Keratinocyte (primary cell): ENCODE data around the gene PLA2G4D. TPM values are rescaled to one million over a fixed set of nuclear protein-coding genes. Genes with fewer than 3 reads are reported as not detected.

ENCODE experiments used
- DNase-seq: peaks from one replicate; pipeline ENCODE4 v3.0.0-alpha.2; 2011; ENCODE audit warnings: low read depth, missing footprints, low spot score
- FAIRE-seq: peaks from 2 replicates; lab custom pipeline; 2011; peaks lifted over from hg19 to GRCh38; lab: Jason Lieb, UNC
- H2AFZ ChIP-seq: 2 replicates; pipeline ENCODE4 v1.6.0; 2012; ENCODE audit warnings: low read length, control low read depth, inconsistent platforms; ENCODE audit not compliant: control insufficient read depth
- H3K27ac ChIP-seq: 2 replicates; pipeline ENCODE4 v1.5.1; 2011; ENCODE audit warnings: low read length; ENCODE audit not compliant: control insufficient read depth, insufficient read depth
- H3K27me3 ChIP-seq: 3 replicates; pipeline ENCODE4 v1.6.0; 2011; ENCODE audit warnings: low read length; ENCODE audit not compliant: control insufficient read depth, insufficient read depth; ENCODE audit errors: extremely low read depth
- H3K36me3 ChIP-seq, 2 experiments: 2 replicates in 1 of 2; 3 replicates in 1 of 2; pipeline ENCODE4 v1.5.1; 2011; ENCODE audit warnings: low read length in 2 of 2, mild to moderate bottlenecking in 1 of 2; ENCODE audit not compliant: control insufficient read depth in 2 of 2, insufficient read depth in 2 of 2; ENCODE audit errors: extremely low read depth in 1 of 2
- H3K4me1 ChIP-seq: 3 replicates; pipeline ENCODE4 v1.5.1; 2011; ENCODE audit warnings: low read length; ENCODE audit not compliant: control insufficient read depth, insufficient read depth; ENCODE audit errors: extremely low read depth
- H3K4me2 ChIP-seq: 3 replicates; pipeline ENCODE4 v1.6.0; 2011; ENCODE audit warnings: low read depth, low read length; ENCODE audit not compliant: control insufficient read depth, insufficient read depth; ENCODE audit errors: extremely low read depth
- H3K4me3 ChIP-seq, 3 experiments: fragments of 200-600 bp in 1 of 3; sonication (generic) in 1 of 3; 2 replicates in 2 of 3; 3 replicates in 1 of 3; pipeline ENCODE4 v1.5.1; 2011 to 2016; ENCODE audit warnings: low read length in 3 of 3, mild to moderate bottlenecking in 3 of 3, control low read depth in 2 of 3, inconsistent platforms in 1 of 3, low read depth in 1 of 3, mixed read lengths in 1 of 3, mixed run types in 1 of 3, moderate library complexity in 1 of 3; ENCODE audit not compliant: control insufficient read depth in 2 of 3, insufficient read depth in 2 of 3; ENCODE audit errors: extremely low read depth in 1 of 3
- H3K79me2 ChIP-seq: 2 replicates; pipeline ENCODE4 v1.6.0; 2012; ENCODE audit warnings: low read length; ENCODE audit not compliant: control insufficient read depth, insufficient read depth
- H3K9ac ChIP-seq: 3 replicates; pipeline ENCODE4 v1.6.0; 2011; ENCODE audit warnings: low read length; ENCODE audit not compliant: control insufficient read depth, insufficient read depth; ENCODE audit errors: extremely low read depth
- H3K9me1 ChIP-seq: 3 replicates; pipeline ENCODE4 v1.6.0; 2011; ENCODE audit warnings: low read length; ENCODE audit not compliant: control insufficient read depth, insufficient read depth; ENCODE audit errors: extremely low read depth
- H3K9me3 ChIP-seq: 2 replicates; pipeline ENCODE4 v1.5.1; 2012; ENCODE audit warnings: low read depth, low read length; ENCODE audit not compliant: control insufficient read depth
- H4K20me1 ChIP-seq: 3 replicates; pipeline ENCODE4 v1.6.0; 2011; ENCODE audit warnings: low read length; ENCODE audit not compliant: control insufficient read depth, insufficient read depth; ENCODE audit errors: extremely low read depth
- CTCF ChIP-seq, 3 experiments: IDR thresholded peaks in 1 of 3; conservative IDR thresholded peaks in 1 of 3; optimal IDR thresholded peaks in 1 of 3; 2 replicates in 2 of 3; 3 replicates in 1 of 3; pipeline versions ENCODE3 to v1.5.1; 2011; ENCODE audit warnings: low read length in 3 of 3, mild to moderate bottlenecking in 3 of 3, moderate library complexity in 2 of 3, control low read depth in 1 of 3, inconsistent platforms in 1 of 3; ENCODE audit not compliant: insufficient read depth in 2 of 3; ENCODE audit errors: extremely low read depth in 1 of 3
- EZH2 ChIP-seq: IDR thresholded peaks from one replicate; pipeline ENCODE4 v1.6.1; 2012; ENCODE audit warnings: inconsistent platforms, mild to moderate bottlenecking, low read length, moderate library complexity
- dilution Hi-C: fragments of 300-500 bp; cut with MboI; formaldehyde crosslinking; loops from one replicate; pipeline ENCODE4 v1.7.0; 2020; ENCODE audit warnings: low sequenced_read_pairs; ENCODE audit not compliant: extremely low pct_ligation_motif_present
- polyA plus RNA-seq, 5 experiments: library from polyadenylated mRNA; depleted of rRNA in 3 of 5; stranded (reverse) in 3 of 5; stranded (forward) in 1 of 5; unstranded in 1 of 5; fragments of >200 nt; gene quantifications; 1 replicate in 1 of 5; 2 replicates in 3 of 5; 3 replicates in 1 of 5; pipeline versions ENCODE4 v1.2.1 to v1.2.3, GENCODE V29; 2011 to 2012; ENCODE audit warnings: missing spikeins in 2 of 5, low read depth in 1 of 5, low replicate concordance in 1 of 5

PLA2G4D gene
- polyA plus RNA-seq, 1 donor (not counting 4 experiments of a cell fraction or from before 2014, with no cell fraction given), result 0.69 TPM

GRCh38 chr15:42106288-42106687 lies 11.9 kb upstream of the PLA2G4D start:
- Histone ChIP-seq H3K9ac (no peak overlapping the region), H3K9me1 (no peaks in the 10 kb centered on the region), H3K27me3 (no peaks in the 10 kb centered on the region), H3K4me1 (peaks cover 11% of the 10 kb centered on the region), H3K36me3 (no peaks in the 10 kb centered on the region), H2AFZ (no peak overlapping the region), H3K9me3 (no peaks in the 10 kb centered on the region), H3K79me2 (no peaks in the 10 kb centered on the region), H3K4me3 (no peak overlapping the region), H4K20me1 (no peaks in the 10 kb centered on the region), H3K4me2 (no peak overlapping the region), H3K27ac (no peak overlapping the region)
- FAIRE-seq (no peak), DNase-seq (no peak)
- no peak for TF ChIP-seq CTCF (optimal IDR thresholded peaks at IDR 0.05 in 1 of 3, IDR thresholded peaks at IDR 0.05 in 1 of 3, conservative IDR thresholded peaks at IDR 0.05 in 1 of 3; ENCODE audit: extremely low read depth in 1 of 3, insufficient read depth in 2 of 3, low read length in 3 of 3)
- TF ChIP-seq EZH2, result no peak
- dilution Hi-C loops, result no loop called here

DNA sequence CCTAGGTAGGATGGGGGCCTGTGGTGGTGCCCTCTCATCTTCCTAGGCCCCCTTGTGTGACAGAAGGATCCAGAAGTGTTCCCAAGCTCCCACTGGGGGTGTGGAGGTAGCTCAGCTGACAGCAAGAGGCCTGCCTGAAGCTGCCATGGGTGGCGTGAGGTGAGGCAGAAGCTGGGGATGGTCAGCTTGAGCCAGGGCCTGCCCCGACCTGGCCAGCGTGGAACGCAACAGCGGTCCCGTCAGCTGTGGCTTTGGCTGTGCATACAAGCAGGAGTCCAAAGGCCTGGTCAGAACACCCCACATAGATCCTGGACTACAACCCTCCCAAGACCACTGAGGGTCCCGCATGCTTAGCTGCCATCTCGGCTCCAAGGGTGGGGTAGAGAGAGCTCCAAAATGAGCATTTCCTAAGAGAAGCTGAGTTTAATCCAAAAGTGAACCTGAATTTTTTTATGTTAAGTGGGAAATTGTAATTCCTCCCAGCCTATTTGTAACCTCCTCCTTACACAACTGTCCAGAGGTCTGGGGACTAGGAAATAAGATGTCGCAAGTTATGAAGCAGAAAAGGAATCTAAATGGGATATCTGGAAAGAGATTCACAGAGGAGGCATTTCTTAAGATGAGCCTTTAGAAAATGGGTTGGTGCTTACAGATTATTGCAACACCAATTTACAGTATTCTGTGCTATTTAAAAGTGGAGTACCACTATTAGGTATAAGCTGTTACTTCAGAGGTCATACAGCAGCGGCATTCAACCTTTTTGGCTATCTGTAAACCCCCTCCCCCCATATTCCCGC lies 9.9 kb upstream of the PLA2G4D start:
- Histone ChIP-seq H3K27me3 (no peaks in the 10 kb centered on the region), H3K36me3 (no peaks in the 10 kb centered on the region), H3K9me3 (no peaks in the 10 kb centered on the region), H3K79me2 (no peaks in the 10 kb centered on the region), H3K27ac (no peak overlapping the region), H3K4me1 (peaks cover 23% of the 10 kb centered on the region), H4K20me1 (no peaks in the 10 kb centered on the region), H3K9ac (no peak overlapping the region), H3K9me1 (no peaks in the 10 kb centered on the region), H3K4me3 (no peak overlapping the region), H2AFZ (no peak overlapping the region), H3K4me2 (no peak overlapping the region)
- dilution Hi-C loops, result no loop called here
- DNase-seq (no peak), FAIRE-seq (no peak)
- TF ChIP-seq CTCF (optimal IDR thresholded peaks at IDR 0.05 in 1 of 3, IDR thresholded peaks at IDR 0.05 in 1 of 3, conservative IDR thresholded peaks at IDR 0.05 in 1 of 3; ENCODE audit: extremely low read depth in 1 of 3, insufficient read depth in 2 of 3, low read length in 3 of 3) (no peak), EZH2 (no peak)
